Fibroblast of lung (primary cell): ENCODE data around the gene ALOXE3. TPM values are rescaled to one million over a fixed set of nuclear protein-coding genes. Genes with fewer than 3 reads are reported as not detected.
A peak's percentile ranks its signal among the peaks of the same experiment; 100 is the strongest.

Experiments
- DNase-seq, 2 donors: peaks; one replicate each; pipeline versions ENCODE4 v3.0.0 to v3.0.0-alpha.2; 2010; ENCODE audit warnings: low read depth in 2 of 2
- H2AFZ ChIP-seq: 2 replicates; pipeline ENCODE4 v1.5.1; 2012; ENCODE audit warnings: low read length, control low read depth, inconsistent platforms
- H3K27ac ChIP-seq: 2 replicates; pipeline ENCODE4 v1.5.1; 2011; ENCODE audit warnings: low read length, control low read depth; ENCODE audit not compliant: insufficient read depth
- H3K27me3 ChIP-seq: 2 replicates; pipeline ENCODE4 v1.5.1; 2011; ENCODE audit warnings: mild to moderate bottlenecking, low read length; ENCODE audit not compliant: control insufficient read depth, insufficient read depth
- H3K36me3 ChIP-seq: 2 replicates; pipeline ENCODE4 v1.5.1; 2011; ENCODE audit warnings: low read length; ENCODE audit not compliant: control insufficient read depth, insufficient read depth
- H3K4me1 ChIP-seq: 2 replicates; pipeline ENCODE4 v1.5.1; 2011; ENCODE audit warnings: low read length; ENCODE audit not compliant: control insufficient read depth, insufficient read depth; ENCODE audit errors: extremely low read depth
- H3K4me2 ChIP-seq: 2 replicates; pipeline ENCODE4 v1.5.1; 2011; ENCODE audit warnings: low read length, control low read depth; ENCODE audit not compliant: insufficient read depth; ENCODE audit errors: extremely low read depth
- H3K4me3 ChIP-seq, 4 experiments: fragments of 200-600 bp in 1 of 4; sonication (generic) in 1 of 4; replicated peaks in 1 of 4; 2 replicates each; pipeline ENCODE4 v1.5.1; 2011 to 2016; ENCODE audit warnings: low read length in 4 of 4, low read depth in 3 of 4, mild to moderate bottlenecking in 3 of 4, control low read depth in 2 of 4, inconsistent platforms in 1 of 4, mixed read lengths in 1 of 4; ENCODE audit not compliant: insufficient read depth in 1 of 4; ENCODE audit errors: control extremely low read depth in 1 of 4
- H3K79me2 ChIP-seq: 2 replicates; pipeline ENCODE4 v1.5.1; 2012; ENCODE audit warnings: mild to moderate bottlenecking, low read length, inconsistent platforms; ENCODE audit not compliant: control insufficient read depth, insufficient read depth
- H3K9ac ChIP-seq: 2 replicates; pipeline ENCODE4 v1.5.1; 2011; ENCODE audit warnings: mild to moderate bottlenecking, low read length, control low read depth; ENCODE audit not compliant: insufficient read depth
- H3K9me3 ChIP-seq: 2 replicates; pipeline ENCODE4 v1.5.1; 2012; ENCODE audit warnings: low read depth, low read length; ENCODE audit not compliant: control insufficient read depth, insufficient read depth
- H4K20me1 ChIP-seq: 2 replicates; pipeline ENCODE4 v1.5.1; 2011; ENCODE audit warnings: low read length; ENCODE audit not compliant: control insufficient read depth, insufficient read depth; ENCODE audit errors: extremely low read depth
- CTCF ChIP-seq, 2 donors: IDR thresholded peaks in 1 of 2; conservative IDR thresholded peaks in 1 of 2; 1 replicate in 1 of 2; 2 replicates in 1 of 2; pipeline ENCODE4 v1.5.1; 2011 to 2012; ENCODE audit warnings: low read length in 2 of 2, control low read depth in 1 of 2, inconsistent platforms in 1 of 2, low read depth in 1 of 2, mild to moderate bottlenecking in 1 of 2
- EZH2 ChIP-seq: IDR thresholded peaks from 2 replicates; pipeline ENCODE4 v1.5.1; 2012; ENCODE audit warnings: low read length, control low read depth, mild to moderate bottlenecking; ENCODE audit errors: missing control alignments
- polyA plus RNA-seq, 2 donors: library from polyadenylated mRNA; depleted of rRNA in 1 of 2; stranded (reverse) in 1 of 2; unstranded in 1 of 2; fragments of >200 nt; gene quantifications; 2 replicates each; pipeline ENCODE4 v1.2.1, GENCODE V29; 2011 to 2012; ENCODE audit warnings: missing spikeins in 1 of 2
- total RNA-seq: library from RNA; depleted of rRNA; stranded (reverse); fragments of >200 nt; gene quantifications from 2 replicates; pipeline ENCODE4 v1.2.1, GENCODE V29; 2014

ALOXE3 gene
- total and polyA plus RNA-seq, 2 donors (not counting 1 experiment from before 2014, with no cell fraction given): 0.01 TPM; not detected in 1

- TF ChIP-seq EZH2 (peak; percentile 27), CTCF (conservative IDR thresholded peaks at IDR 0.05 in 1 of 2, IDR thresholded peaks at IDR 0.05 in 1 of 2; ENCODE audit: low read depth in 1 of 2, low read length in 2 of 2) (no peak)
- Histone ChIP-seq H3K9ac (peak overlapping the region; percentile 25), H3K36me3 (no peaks in the 10 kb centered on the region), H3K79me2 (no peaks in the 10 kb centered on the region), H3K27me3 (no peaks in the 10 kb centered on the region), H4K20me1 (no peaks in the 10 kb centered on the region), H3K4me1 (peaks cover 5% of the 10 kb centered on the region), H3K4me3 (peak overlapping the region; percentile 65 to 90 (median 78)), H3K4me2 (peak overlapping the region; percentile 94), H3K9me3 (no peaks in the 10 kb centered on the region), H2AFZ (no peak overlapping the region), H3K27ac (no peak overlapping the region)
- DNase-seq: peak; percentile 43 to 72
These were observed 7.0 kb upstream of the ALOXE3 start for GRCh38 chr17:8125154-8125946.

DNA sequence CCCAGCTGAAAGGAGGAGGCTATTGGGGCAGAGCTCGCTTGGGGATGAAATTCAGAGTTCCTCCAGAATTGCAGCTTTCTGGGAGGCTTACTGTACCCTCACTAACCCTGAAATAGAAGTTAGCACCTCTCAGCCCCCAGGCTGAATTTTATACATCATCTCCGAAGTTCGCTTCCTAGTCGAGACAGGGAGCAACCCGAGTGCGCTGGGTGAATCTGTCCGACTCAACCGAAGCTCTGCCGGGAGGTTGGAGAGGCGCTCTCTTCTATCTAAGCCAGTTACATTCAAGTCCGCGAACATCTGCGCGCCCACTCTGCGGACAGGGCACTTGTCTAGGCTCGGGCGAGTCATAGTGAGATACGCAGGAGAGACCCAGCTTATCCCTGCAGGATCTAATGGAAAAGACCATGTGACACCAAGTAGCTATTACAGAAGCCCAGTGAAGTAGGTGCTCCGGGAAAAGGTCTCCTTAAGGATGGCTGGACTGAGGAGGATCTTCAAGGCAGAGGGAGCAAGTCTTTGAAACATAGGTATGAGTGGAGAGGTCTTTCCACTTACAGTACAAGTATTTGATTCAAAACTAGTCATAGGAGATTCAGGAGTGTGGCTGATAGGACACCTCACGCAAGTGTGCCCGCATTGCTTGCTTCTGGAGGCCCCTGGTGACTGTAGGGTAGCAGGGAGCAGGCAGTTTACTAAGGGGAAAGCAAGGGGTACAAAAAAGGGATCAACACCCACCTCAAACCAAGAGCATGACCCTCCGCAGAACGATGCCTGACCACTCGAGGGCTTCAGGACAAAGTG is 6.2 kb upstream of the ALOXE3 start:
- Histone ChIP-seq H3K4me1 (peaks cover 5% of the 10 kb centered on the region), H3K36me3 (no peaks in the 10 kb centered on the region), H3K9ac (no peak overlapping the region), H3K79me2 (no peaks in the 10 kb centered on the region), H3K27ac (no peak overlapping the region), H3K27me3 (no peaks in the 10 kb centered on the region), H3K9me3 (no peaks in the 10 kb centered on the region), H2AFZ (no peak overlapping the region), H4K20me1 (no peaks in the 10 kb centered on the region), H3K4me3 (peak overlapping the region; percentile 62 to 90 (median 64)), H3K4me2 (peak overlapping the region; percentile 89)
- TF ChIP-seq CTCF (conservative IDR thresholded peaks at IDR 0.05 in 1 of 2, IDR thresholded peaks at IDR 0.05 in 1 of 2; ENCODE audit: low read depth in 1 of 2, low read length in 2 of 2): no peak
- no peak for TF ChIP-seq EZH2
- peak; percentile 11 to 35 for DNase-seq

- no peaks in the 10 kb centered on the region for H3K36me3 ChIP-seq
- peak within 1 kb of the TSS; percentile 62 to 90 (median 64) for H3K4me3 ChIP-seq
- DNase-seq: peak in 1 of 2 donors; percentile 49
- peak within 1 kb of the TSS; percentile 42 for H3K27ac ChIP-seq
- no peak for TF ChIP-seq EZH2
- no peak for TF ChIP-seq CTCF (conservative IDR thresholded peaks at IDR 0.05 in 1 of 2, IDR thresholded peaks at IDR 0.05 in 1 of 2; ENCODE audit: low read depth in 1 of 2, low read length in 2 of 2)
- peak within 1 kb of the TSS; percentile 73 for H2AFZ ChIP-seq
- no peaks in the 10 kb centered on the region for H3K9me3 ChIP-seq
- H3K79me2 ChIP-seq: no peaks in the 10 kb centered on the region
- H3K4me2 ChIP-seq: peak within 1 kb of the TSS; percentile 89
- H3K27me3 ChIP-seq: no peaks in the 10 kb centered on the region
- peaks cover 5% of the 10 kb centered on the region for H3K4me1 ChIP-seq
- H4K20me1 ChIP-seq: no peaks in the 10 kb centered on the region
- peak within 1 kb of the TSS; percentile 28 for H3K9ac ChIP-seq
These were observed 5.5 kb upstream of the ALOXE3 start, which contains the start of gene HES7 for GRCh38 chr17:8123695-8124349. Gene HES7, minus strand, starts transcription at chr17:8124106. Its CDS starts 22 bp downstream, at chr17:8124084.
